Measurements from ENCODE around the gene PRUNE2.

DNA sequence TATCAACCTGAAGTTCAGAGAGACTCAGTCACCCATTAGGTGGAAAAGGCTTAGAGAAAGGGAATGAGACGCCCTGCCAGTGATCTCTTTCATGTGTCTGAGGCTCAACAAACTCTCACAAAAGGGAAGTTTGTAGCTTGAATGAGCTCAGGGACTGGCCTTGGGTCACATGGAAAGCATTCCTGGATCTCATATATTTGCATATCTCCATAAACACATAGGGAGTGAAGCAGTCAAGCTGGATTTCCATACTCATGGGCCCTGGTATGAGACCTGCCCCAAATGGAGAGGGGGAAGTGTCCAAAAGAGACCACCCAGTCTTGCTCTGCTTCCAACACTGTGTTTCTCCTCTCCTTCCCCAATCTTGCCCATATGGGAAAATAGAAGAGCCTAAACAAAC is 26.4 kb upstream of the PRUNE2 start:
- no peak for TF ChIP-seq CTCF (optimal IDR thresholded peaks at IDR 0.05 in 1 of 3, IDR thresholded peaks at IDR 0.05 in 1 of 3, conservative IDR thresholded peaks at IDR 0.05 in 1 of 3; ENCODE audit: extremely low read depth in 1 of 3, insufficient read depth in 2 of 3, low read length in 3 of 3)
- no peak for TF ChIP-seq EZH2 (IDR thresholded peaks at IDR 0.05; ENCODE audit: low read length)

Measured in keratinocyte (primary cell).